LNCaP clone FGC (cell line): ENCODE data around the gene LLGL1.

Source experiments
- DNase-seq: peaks from one replicate; pipeline ENCODE4 v3.0.0-alpha.2; 2011; ENCODE audit warnings: low read depth
- H3K4me3 ChIP-seq: 2 replicates; pipeline ENCODE4 v1.5.1; 2011; ENCODE audit warnings: mild to moderate bottlenecking, low read depth, low read length, control low read depth
- CTCF ChIP-seq: IDR thresholded peaks from 2 replicates; pipeline ENCODE4 v1.5.1; 2012; ENCODE audit warnings: mild to moderate bottlenecking; ENCODE audit not compliant: control insufficient read depth, insufficient read depth; ENCODE audit errors: extremely low read depth

LLGL1 gene

GRCh38 chr17:18245038-18245776 lies 19.8 kb downstream of the LLGL1 start:
- no peak for TF ChIP-seq CTCF
- H3K4me3 ChIP-seq = no peak overlapping the region
- DNase-seq = no peak

GRCh38 chr17:18246109-18246725 lies 20.8 kb downstream of the LLGL1 start:
- H3K4me3 ChIP-seq = no peak overlapping the region
- TF ChIP-seq CTCF = no peak
- DNase-seq = no peak

DNA sequence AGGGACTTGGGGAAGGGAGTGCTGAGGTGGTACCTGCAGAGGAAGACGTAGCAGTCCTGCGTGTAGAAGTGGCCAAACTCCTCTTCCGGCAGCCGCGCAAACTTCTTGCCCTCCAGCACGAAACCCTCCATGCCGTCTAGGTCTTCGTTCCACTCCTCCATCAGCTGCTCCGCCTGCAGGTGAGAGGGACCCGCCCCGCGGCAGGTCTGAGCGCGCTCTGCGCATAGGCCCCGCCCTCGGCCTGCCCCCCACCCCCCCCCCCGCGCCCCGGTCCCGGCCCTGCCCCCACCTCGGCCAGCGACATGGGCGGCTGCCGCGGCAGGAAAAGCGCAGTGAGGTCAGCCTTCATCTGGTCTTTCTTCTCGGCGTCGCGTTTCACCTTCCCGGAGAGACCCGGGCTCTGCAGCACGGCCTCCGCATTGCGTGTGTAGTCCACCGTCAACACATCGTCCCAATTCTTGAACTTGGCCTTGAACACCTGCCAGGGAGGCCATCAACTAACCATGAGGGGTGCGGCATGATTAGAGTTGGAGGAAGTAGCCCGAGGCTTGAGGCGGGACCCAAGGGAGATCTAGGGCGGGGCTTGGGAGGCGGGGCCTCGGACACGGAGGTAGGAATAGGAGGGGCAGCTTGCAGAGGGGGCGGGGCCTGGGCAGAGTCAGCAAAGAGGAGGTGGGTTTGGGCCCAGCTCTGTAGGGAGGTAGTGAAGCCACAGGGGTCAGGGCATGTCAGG lies 21.6 kb downstream of the LLGL1 start:
- no peak for TF ChIP-seq CTCF
- DNase-seq = no peak
- no peak overlapping the region for H3K4me3 ChIP-seq

DNA sequence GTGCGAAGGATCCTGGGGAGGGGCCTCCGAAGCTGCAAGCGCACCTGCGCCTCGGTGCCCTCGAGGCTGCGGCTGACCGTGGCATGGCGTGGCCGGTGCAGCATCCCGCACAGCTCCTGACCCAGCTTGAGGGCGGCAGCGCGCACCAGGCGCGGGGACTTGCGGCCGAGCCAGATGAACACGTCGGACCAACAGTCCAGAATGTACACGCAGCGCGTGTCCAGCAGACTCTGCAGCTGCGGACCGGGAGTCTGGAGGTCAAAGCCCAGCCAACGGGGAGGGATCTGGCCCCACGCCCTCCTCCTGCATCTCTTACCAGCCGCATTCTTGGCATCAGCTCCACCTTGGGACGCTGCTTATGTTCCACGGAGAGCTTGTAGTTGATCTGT lies 22.2 kb downstream of the LLGL1 start:
- TF ChIP-seq CTCF = no peak
- H3K4me3 ChIP-seq = no peak overlapping the region
- no peak for DNase-seq

DNA sequence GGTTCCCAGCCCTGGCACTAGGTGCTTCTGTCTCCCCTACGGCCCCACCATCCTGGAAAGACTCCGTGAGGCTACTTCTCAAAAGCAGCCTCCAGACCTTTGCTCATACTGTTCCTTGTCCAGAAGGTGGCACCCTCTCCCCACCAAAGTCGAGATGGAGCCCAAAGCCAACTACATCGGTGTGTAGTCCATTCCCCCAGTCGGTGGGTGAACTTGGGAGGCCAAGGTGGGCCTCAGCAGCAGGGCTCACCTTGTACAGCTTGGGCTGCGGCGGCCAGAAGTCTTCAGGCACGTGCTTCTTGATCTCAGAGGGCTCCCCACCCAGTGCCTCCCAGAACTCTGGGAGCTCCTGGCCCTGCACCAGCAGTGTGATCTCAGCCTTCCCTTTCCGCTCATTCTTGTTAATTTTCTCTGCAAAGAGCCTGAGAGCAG lies 22.9 kb downstream of the LLGL1 start:
- DNase-seq = no peak
- peak; percentile 73 for TF ChIP-seq CTCF
- H3K4me3 ChIP-seq = no peak overlapping the region

DNA sequence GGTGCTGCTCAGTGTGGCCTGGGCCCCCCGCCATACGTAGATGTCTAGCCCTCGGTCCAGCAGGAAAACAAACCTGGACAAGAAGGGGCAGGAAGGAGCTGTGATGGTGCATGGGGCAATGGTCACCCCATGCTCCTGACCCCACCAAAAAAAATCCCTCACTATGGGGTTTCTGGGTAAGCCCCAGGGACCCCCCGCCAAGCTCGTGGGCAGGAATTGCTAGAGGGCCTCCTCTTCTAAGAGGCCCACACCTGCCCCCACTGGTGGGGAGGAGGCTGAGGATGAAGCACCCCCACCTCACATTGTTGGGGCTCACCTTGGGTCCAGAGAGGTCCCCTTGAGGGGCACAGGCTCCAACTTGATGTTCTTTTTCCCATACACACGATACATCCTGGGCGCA lies 23.4 kb downstream of the LLGL1 start:
- no peak overlapping the region for H3K4me3 ChIP-seq
- DNase-seq = no peak
- TF ChIP-seq CTCF = no peak
